GM12891 (cell line): ENCODE measurements around the gene CTXND1.
A peak's percentile ranks its signal among the peaks of the same experiment; 100 is the strongest.

Source experiments
- DNase-seq: peaks from one replicate; pipeline ENCODE4 v3.0.0; 2011; ENCODE audit warnings: low spot score; ENCODE audit not compliant: insufficient read length
- FAIRE-seq: peaks from 2 replicates; lab custom pipeline; 2011; peaks lifted over from hg19 to GRCh38; lab: Jason Lieb, UNC
- PAX5 ChIP-seq: IDR thresholded peaks from 2 replicates; pipeline ENCODE4 v1.6.1; 2011; ENCODE audit warnings: low read length, moderate library complexity, mild to moderate bottlenecking; ENCODE audit not compliant: insufficient read depth, severe bottlenecking
- POLR2A ChIP-seq: IDR thresholded peaks from 2 replicates; pipeline ENCODE4 v1.6.1; 2011; ENCODE audit warnings: low read depth, low read length, control low read depth
- POLR2AphosphoS5 ChIP-seq: IDR thresholded peaks from 2 replicates; pipeline ENCODE4 v1.6.1; 2011; ENCODE audit warnings: low read depth, low read length, control low read depth
- POU2F2 ChIP-seq: IDR thresholded peaks from 2 replicates; pipeline ENCODE4 v1.6.1; 2011; ENCODE audit warnings: low read depth, mild to moderate bottlenecking, control low read depth, low read length, moderate library complexity
- SPI1 ChIP-seq: IDR thresholded peaks from 2 replicates; pipeline ENCODE4 v1.6.1; 2011; ENCODE audit warnings: low read depth, low read length, control low read depth
- TAF1 ChIP-seq: IDR thresholded peaks from 2 replicates; pipeline ENCODE4 v1.6.1; 2011; ENCODE audit warnings: low read depth, low read length, control low read depth

Gene CTXND1

DNA sequence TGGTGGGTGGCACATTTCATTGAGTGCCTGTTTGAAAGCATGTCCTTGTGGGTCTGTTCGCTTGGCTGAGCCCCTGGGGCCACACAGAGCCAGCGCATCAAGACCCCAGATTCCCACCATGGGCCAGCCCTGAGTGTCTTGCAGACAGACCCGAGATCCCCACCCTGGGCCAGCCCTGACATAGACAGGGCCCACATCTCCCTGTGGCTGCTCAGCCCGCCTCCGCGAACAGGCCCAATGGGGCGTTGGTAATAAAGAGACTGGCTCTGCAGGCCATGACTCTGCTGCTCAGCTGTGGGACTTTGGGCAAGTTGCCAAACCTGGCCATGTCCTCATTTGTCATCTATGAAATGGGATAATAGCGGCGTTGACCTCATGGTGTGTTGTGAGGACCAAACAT is 76.6 kb downstream of the CTXND1 start:
- DNase-seq (no peak), FAIRE-seq (no peak)
- TF ChIP-seq TAF1 (no peak), PAX5 (no peak), POLR2A (no peak), POU2F2 (no peak), POLR2AphosphoS5 (no peak), SPI1 (no peak)

- FAIRE-seq = no peak
- no peak for DNase-seq
- no peak for TF ChIP-seq POLR2AphosphoS5
- no peak for TF ChIP-seq PAX5
- TF ChIP-seq POLR2A = no peak
- TF ChIP-seq TAF1 = no peak
- TF ChIP-seq POU2F2 = no peak
- no peak for TF ChIP-seq SPI1
Observed at GRCh38 chr15:80174017-80174746, 77.8 kb downstream of the CTXND1 start.

GRCh38 chr15:80173022-80173759 is 78.8 kb downstream of the CTXND1 start:
- peak; percentile 84 for FAIRE-seq
- DNase-seq = peak; percentile 67
- TF ChIP-seq POLR2AphosphoS5 (no peak), POU2F2 (no peak), PAX5 (no peak), POLR2A (no peak), SPI1 (no peak), TAF1 (no peak)

- FAIRE-seq = no peak
- no peak for DNase-seq
- TF ChIP-seq POU2F2 (no peak), PAX5 (no peak), SPI1 (no peak), TAF1 (no peak), POLR2AphosphoS5 (no peak), POLR2A (no peak)
Observed at GRCh38 chr15:80172401-80172800, 79.6 kb downstream of the CTXND1 start.

DNA sequence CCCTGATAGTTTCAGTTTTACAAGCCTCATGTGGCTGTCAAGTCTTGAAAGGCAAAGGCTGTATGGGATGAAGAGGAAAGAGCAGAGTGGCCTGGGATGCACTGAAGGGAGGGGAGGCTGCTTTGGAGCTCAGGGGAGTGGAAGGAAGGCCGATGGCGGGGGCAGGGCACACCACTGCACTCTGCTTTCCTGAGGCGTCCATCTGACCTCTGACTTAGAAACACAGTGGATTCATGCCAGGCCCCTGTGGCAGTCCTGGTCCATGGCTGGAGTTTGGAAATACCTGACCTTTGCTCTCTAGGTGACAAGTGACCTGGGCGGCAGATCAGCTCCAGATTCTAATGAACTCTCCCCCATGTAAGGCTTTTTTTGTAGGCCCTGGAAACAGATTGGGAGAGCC is 80.2 kb downstream of the CTXND1 start:
- no peak for TF ChIP-seq POU2F2
- TF ChIP-seq POLR2AphosphoS5 = no peak
- TF ChIP-seq TAF1 = no peak
- TF ChIP-seq POLR2A = no peak
- no peak for TF ChIP-seq PAX5
- no peak for TF ChIP-seq SPI1
- FAIRE-seq (no peak), DNase-seq (no peak)

- DNase-seq (no peak), FAIRE-seq (no peak)
- TF ChIP-seq SPI1 (no peak), TAF1 (no peak), PAX5 (no peak), POLR2A (no peak), POLR2AphosphoS5 (no peak), POU2F2 (no peak)
Observed at GRCh38 chr15:80170596-80170995, 81.4 kb downstream of the CTXND1 start.

- FAIRE-seq (no peak), DNase-seq (no peak)
- TF ChIP-seq TAF1 = no peak
- no peak for TF ChIP-seq PAX5
- no peak for TF ChIP-seq SPI1
- TF ChIP-seq POLR2AphosphoS5 = no peak
- no peak for TF ChIP-seq POU2F2
- TF ChIP-seq POLR2A = no peak
Observed at GRCh38 chr15:80169768-80170357, 82.2 kb downstream of the CTXND1 start.

GRCh38 chr15:80168421-80168820 is 83.6 kb downstream of the CTXND1 start:
- no peak for FAIRE-seq
- DNase-seq = no peak
- TF ChIP-seq TAF1 (no peak), POLR2A (no peak), POU2F2 (no peak), POLR2AphosphoS5 (no peak), PAX5 (no peak), SPI1 (no peak)

DNA sequence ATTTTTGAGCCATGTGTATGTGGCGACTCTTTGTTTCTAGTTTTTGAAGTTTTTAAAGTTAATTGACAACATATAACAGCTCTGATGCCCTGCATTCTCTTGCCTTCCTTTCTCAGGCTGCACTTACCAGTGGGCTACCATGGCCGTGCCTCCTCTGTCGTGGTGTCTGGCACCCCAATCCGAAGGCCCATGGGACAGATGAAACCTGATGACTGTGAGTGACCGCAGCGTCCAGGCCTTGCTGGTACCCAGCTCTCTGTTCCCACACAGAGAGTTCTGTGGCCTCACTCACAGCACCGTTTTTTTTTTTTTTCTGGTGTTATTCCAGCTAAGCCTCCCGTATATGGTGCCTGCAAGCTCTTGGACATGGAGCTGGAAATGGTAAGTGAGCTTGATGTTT is 84.1 kb downstream of the CTXND1 start:
- no peak for DNase-seq
- TF ChIP-seq POLR2AphosphoS5 (no peak), PAX5 (no peak), POLR2A (no peak), POU2F2 (no peak), SPI1 (no peak), TAF1 (no peak)
- FAIRE-seq = no peak
